GM12873 (cell line): ENCODE measurements around the gene PSEN1.

Source experiments
- CTCF ChIP-seq: IDR thresholded peaks from 2 replicates; pipeline ENCODE4 v1.5.1; 2012; ENCODE audit warnings: low read depth, mild to moderate bottlenecking, moderate library complexity, low read length, control low read depth; ENCODE audit not compliant: insufficient read depth; ENCODE audit errors: missing control alignments

Gene PSEN1

GRCh38 chr14:73136387-73137225 lies at the start of gene PSEN1:
Gene PSEN1 (plus strand): TSS chr14:73136507. CDS start chr14:73148020, 11,513 bp downstream.
- no peak for TF ChIP-seq CTCF

- no peak for TF ChIP-seq CTCF
These were observed 45.3 kb upstream of the PSEN1 start for GRCh38 chr14:73091044-73091443.

- no peak for TF ChIP-seq CTCF
These were observed 38.9 kb upstream of the PSEN1 start for GRCh38 chr14:73097421-73097820.

GRCh38 chr14:73100334-73100733 lies 36.0 kb upstream of the PSEN1 start:
- TF ChIP-seq CTCF, result no peak

GRCh38 chr14:73102806-73103497 lies 33.4 kb upstream of the PSEN1 start:
- TF ChIP-seq CTCF, result no peak

- no peak for TF ChIP-seq CTCF
These were observed 31.3 kb upstream of the PSEN1 start for GRCh38 chr14:73105050-73105449.

GRCh38 chr14:73105727-73106126 lies 30.6 kb upstream of the PSEN1 start:
- TF ChIP-seq CTCF, result no peak
